HT-29 (cell line): ENCODE results near the gene KDM3B. TPM values are rescaled to one million over a fixed set of nuclear protein-coding genes. Genes with fewer than 3 reads are reported as not detected.

ENCODE experiments used
- DNase-seq: peaks from one replicate; pipeline ENCODE4 v3.0.0-alpha.2; 2015; ENCODE audit warnings: low spot score
- total RNA-seq: library from RNA; depleted of rRNA; stranded (reverse); fragments of >200 nt; shearing (Covaris generic); gene quantifications from 2 replicates; pipeline ENCODE4 v1.2.3, GENCODE V29; 2014

The KDM3B gene
- total RNA-seq, 1 experiment from 2014 or later = 34.9 TPM

DNA sequence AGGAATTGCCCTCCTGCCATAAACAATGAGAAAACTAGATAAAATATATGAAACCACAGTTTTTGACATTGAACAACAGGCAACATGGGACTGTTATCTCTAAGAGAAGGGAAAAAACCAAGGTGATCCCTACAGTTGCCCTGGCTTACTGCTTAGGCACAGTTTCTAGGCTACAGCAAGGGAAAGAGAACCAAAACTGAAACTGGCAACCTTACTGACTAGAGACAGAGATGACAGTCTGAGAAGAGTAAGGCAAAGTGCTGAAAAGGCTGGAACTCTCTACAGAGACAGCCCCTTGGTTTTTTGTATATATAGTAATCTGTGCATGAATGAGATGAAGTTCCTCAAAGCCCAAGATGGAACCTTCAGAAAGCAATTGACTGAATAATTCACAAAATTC, 50.2 kb downstream of the KDM3B start:
- DNase-seq = no peak

DNA sequence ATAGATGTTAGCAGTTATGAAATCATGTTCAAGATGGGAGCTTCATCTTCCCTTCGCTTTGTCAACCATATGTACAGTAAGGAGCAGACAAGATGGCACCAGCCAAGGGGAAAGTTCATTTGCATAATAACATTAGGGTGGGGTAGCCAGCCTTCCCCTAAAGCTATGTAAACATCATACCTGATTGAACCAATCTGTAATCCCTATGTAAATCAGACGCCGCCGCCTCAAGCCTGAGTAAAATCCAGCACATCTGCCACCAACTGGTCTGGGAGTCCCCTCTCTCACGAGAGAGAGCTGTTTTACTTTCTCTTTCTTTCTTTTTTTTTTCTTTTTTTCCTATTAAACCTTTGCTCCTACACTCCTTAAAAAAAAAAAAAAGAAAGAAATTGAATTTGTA, 55.5 kb downstream of the KDM3B start:
- DNase-seq = no peak

DNA sequence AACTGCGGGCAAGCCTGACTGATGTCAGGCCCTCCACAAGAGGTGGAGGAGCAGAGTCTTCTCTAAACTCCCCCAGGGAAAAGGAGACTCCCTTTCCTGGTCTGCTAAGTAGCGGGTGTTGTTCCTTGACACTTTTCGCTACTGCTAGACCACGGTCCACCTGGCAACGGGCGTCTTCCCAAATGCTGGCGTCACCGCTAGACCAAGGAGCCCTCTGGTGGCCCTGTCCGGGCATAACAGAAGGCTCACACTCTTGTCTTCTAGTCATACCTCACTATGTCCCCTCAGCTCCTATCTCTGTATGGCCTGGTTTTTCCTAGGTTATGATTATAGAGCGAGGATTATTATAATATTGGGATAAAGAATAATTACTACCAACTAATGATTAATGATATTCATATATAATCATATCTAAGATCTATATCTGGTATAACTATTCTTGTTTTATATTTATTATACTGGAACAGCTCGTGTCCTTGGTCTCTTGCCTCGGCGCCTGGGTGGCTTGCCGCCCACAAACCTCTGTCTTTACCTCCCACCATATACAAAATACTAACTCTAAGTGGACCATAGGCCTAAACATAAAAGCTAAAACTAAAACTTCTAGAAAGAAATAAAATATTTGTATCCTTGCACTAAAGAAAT, 58.6 kb downstream of the KDM3B start:
- DNase-seq = peak; percentile 30

DNA sequence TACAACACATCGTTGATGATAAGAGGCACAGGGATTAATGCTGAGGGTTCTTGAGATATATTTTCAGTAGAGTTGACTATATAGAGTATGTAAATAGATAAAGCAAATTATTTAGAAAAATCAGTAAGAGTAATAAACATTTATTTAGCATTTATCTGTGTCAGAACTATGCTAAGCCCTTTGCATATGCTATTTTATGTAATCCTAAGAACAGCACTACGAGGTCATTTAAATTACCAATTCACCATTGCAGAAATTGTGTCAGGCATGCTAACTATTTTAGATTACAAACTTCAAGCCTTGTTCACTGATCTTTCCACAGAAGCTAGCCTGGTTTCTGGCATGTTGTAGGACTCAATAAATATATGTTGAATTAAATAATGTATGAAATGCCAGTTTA, 66.0 kb downstream of the KDM3B start:
- no peak for DNase-seq

DNA sequence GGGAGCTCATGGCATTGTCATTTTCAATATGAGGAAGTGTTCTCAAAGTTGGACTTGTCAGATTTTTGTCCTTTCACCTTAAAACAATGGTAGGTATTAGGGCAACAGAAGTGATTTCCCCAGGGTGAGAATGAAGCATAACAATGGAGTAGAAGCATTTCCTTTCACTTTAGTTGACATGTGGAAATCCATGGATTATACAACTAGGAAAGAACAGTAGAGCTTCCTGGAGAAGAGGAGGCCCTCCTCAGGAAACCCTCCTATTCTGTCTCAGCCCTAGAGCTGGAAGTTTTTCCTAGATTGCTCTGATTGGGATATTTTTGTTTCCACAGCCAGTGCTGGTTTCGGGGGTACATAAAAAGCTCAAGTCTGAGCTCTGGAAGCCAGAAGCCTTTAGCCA, 72.6 kb downstream of the KDM3B start:
- DNase-seq = no peak

DNA sequence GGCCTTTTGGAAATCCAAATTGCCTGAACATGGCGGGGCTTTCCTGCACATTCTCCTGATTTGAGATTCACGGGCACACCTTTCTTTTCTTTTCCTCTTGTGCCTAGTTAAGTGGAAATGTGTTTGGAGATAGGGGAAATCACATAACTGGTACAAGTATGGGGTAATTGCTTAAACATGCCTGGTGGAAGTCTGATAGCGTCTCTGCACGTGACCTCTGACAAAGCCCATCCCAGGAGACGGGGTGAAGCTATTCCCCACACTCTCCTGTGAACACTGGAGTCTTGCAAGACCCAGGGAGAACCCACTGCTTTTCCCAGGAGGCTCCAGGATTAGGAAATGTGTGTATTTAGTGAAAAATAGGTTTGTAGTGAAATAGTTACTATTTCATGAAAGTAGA, 83.5 kb downstream of the KDM3B start:
- DNase-seq = no peak

DNA sequence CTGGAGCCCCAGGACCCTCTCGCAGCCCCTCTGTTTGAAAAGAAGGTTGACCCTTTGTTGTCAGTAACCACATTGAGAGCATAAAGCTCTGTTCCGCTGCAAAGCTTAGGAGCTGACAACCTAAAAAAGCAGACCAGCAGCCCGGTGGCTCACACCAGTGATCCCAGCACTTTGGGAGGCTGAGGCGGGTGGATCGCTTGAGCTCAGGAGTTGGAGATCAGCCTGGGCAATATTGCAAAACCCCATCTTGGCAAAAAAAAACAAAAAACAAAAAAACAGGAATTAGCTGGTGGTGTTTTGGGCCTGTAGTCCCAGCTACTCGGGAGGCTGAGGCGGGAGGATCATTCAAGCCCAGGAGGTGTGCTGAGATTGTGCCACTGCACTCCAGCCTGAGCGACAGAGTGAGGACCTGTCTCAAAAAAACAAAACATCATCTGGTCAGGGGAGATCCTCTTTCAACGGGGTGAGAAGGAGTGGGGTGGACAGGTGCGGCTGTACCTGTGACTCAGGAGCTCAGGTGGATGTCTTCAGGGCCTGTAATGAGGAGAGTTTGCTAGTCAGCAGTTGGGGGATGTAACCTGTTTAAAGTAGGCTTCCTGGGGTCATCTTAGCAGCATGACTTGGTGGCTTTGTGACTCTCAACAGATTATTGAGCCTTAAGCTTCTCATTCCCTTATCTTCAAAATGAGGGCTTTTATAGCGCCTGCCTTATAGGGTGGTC, 85.7 kb downstream of the KDM3B start:
- DNase-seq = no peak

DNA sequence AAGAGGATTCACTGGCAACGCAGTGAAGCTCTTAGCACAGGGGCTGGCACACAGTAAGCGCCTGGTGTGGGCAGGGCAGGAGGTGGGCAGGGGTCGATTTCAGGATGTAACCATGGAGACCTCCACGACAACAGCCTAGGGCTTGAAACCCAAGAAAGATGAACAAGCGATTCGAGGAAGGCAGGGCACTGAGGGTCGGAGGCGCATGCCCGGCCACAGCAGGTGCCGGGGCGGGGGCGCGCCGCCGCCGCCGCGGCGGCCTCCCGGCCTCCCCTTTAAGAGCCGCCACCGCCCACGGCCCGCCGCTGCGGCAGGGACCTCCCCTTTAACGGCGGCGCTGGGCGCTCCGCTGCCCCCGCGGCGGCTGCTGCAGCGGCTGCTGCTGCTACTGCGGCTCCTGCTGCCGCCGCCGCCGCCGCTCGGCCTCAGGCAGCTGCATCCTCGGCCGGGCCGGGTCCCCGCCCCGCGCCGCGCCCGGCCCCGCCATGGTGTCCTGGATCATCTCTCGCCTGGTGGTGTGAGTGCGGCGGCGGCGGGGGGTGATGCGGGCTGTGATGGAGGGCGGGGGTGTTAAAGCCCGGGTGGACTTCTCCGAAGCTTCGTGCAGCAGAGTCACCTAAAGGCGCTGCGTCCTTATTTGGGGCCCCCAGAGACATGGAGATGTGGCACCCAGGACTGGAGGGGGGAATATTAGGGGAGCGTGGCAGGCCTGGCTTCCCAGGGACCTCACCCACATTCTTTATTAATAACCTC, 86.4 kb downstream of the KDM3B start, which contains the start of gene REEP2:
Gene REEP2 (plus strand): TSS at position 334 of the 753 bp plus-strand sequence. CDS start 152 bp downstream, at position 486.
- peak; percentile 26 for DNase-seq

DNA sequence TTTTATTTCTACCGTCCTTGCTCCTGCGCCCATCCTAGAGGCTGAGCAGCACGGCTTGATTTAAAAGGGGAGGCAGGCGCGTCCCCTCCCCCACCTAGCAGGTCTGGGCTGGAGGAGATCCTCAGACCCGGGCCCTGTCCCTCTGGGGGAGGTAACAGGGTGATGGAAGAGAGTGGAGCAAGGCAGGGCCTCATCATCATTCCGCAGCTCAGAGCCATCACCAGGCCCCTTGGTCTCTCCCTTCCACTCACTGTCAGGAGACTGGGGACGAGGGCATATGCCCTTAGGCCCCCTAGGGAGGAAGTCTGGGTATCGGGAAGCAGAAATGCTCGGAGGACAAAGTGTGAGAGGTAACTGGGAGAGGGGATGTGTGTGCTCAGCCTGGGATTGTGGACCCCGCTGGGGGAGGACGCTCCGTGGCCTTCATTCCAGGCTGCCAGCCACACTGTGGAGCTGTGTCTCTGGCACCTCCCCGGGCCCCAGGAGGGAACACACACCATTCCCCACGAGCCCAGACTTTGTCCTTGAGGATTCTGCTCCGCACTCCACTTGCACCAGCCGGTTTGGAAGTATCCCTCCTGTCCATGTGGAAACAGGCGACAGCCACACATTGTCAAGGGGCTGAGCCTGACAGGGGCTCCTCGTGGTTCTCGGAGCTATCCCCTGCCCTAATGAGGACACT, 87.1 kb downstream of the KDM3B start:
- DNase-seq = no peak

DNA sequence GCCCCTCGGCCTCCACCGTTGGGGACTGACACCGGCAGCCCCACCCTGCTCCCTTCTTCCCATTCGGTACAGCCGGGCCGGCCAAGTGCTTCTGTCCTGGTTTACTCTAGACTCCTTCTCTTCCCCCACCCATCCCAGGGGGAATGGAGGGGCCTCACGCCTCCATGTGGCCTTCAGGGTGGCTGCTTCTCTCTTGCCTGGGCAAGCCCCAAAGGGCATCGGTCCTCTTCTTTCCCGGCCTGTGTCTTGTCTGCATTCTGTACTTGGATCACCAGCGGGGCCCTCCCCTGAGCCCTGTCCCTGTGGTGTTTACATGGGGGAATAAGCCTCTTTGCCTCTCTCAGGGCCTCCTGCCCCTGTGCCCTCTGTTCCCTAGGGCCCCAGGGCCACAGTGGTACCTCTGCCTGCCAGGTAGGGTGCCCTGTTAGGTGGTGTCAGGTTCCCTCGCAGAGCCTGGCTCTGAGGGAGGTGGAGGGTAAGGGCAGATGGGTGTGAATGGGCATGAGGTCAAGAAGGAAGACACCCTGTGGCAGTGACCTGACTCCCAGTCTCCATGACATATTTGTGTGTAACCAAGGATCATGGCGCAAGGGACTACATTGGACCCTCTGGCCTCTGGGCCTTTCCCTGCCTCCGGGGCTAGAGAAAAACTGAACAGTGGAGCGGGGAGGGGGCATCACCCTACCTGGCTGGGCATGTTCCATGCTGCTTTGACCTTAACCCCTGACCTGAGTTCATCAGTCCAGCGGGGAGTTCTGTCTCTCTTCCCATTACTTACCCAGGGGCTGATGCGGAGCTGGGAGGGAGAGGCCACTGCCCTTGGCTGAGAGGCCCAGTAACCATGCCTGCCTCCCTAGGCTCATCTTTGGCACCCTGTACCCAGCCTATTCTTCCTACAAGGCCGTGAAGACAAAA, 87.9 kb downstream of the KDM3B start:
- no peak for DNase-seq

DNA sequence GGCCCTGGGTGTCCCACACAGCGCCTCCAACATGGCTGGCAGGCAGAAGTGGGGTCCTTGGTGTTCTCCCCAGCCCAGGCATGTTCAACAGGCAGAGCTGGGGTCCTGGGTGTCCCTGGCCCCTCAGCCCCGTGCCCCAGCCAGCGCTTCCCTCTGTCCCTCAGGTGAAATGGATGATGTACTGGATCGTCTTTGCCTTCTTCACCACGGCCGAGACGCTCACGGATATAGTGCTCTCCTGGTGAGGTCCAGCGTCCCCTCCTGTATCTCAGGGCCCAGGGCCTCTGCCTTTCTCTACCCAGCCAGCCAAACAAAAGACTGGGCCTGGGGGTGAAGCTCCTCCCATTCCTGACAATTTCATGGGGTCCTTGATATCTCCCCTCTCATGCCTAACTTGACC, 88.7 kb downstream of the KDM3B start:
- no peak for DNase-seq

DNA sequence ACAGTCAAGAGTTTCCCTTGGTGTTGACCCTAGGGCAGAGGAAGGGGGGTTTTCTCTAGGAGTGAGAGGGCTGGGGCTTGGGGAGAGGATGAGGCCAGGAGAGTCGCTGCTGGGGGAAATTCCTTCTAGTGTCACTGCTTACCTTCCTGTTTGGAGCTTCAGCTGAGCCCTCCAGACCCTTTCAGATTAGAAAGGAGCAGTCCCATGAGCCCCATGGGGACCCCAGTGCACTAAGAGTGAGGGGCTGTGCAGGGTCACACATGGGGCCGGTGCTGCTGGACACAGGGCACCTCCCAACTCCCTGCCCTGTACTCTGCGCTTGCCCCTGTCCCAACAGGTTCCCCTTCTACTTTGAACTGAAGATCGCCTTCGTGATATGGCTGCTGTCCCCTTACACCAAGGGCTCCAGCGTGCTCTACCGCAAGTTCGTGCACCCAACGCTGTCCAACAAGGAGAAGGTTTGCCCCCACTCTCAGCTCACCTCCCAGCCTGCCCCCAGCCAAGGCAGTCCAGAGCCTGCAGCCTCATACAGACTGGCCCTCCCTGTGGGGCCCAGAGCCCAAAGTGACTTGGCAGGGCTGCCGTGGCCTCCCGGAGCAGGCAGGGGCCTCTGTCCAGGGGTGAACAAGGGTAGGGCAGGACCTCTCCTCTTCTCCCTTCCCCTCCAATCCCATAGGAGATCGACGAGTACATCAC, 91.7 kb downstream of the KDM3B start:
- DNase-seq = no peak

DNA sequence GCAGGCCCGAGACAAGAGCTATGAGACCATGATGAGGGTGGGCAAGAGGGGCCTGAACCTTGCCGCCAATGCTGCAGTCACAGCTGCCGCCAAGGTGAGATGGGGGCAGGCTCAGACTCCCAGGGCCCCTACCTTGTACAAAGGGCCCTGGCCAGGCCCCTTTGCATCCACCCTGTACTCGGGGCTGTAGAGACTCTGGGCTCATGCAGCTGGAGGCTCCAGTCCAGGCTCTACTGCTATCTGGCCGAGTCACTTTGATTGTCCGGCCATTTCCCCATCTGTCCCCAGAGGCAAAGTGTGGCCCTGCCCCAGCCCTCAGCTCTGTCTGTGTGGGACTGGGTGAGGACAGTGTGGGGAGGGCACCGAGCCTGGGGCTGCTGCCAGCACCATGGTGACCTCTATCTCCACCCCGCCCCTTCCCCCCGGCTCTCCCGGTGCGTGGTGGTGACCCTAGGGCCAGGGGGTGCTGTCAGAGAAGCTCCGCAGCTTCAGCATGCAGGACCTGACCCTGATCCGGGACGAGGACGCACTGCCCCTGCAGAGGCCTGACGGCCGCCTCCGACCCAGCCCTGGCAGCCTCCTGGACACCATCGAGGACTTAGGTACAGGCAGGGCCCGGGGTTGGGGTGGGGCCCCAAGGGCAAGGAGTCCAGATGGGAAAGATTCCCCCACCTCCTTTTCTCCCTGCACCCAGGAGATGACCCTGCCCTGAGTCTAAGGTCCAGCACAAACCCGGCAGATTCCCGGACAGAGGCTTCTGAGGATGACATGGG, 92.5 kb downstream of the KDM3B start:
- no peak for DNase-seq

DNA sequence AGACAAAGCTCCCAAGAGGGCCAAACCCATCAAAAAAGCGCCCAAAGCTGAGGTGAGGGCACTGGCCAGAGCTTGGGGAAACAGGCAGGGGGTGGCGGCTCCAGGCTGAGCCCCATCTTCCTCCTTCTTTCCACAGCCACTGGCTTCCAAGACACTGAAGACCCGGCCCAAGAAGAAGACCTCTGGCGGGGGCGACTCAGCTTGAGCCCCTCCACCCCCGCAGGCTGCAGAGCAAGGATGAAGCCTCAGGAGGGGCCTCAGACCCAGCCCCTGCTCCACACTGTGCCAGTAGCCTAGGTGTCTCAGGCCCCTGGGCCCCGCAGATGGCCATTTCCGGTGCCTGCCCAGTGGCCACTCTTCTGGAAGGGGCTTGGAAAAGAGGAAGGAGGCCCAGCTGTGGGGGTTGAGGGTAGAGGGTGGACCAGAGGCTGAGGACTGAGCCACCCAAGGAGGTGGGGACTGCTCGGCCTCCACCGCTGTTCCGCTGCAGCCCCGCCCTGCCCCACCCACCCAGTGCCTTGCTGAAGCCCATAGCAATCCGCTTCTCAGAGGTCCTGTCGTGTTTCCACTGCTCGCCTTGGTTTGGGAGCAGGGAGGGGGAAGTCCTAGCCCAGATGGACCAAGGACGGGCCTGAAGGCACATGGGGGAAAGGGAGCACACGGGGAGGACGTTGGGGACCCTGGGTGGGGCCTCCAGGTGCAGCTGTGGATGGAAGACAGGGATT, 93.2 kb downstream of the KDM3B start:
- no peak for DNase-seq

DNA sequence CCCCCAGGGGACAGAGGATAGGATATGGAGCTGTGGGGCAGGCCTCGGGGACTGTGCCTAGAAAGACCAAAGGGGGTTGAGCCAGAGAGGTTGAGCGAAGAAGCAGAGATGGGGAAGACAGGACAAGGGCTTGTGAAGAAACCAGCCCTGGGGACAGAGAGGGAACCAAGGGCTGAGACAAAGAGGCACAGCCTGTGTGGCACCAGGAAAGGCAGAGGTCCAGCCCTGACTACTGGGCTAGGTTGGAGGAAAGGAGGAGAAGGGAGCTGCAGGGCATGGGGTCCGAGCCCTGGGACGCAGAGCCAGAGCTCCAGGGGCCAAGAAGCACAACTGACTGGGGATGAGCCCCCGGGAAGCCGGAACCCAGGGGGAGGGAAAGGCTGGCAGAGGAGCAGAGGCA, 95.6 kb downstream of the KDM3B start:
- DNase-seq = no peak

DNA sequence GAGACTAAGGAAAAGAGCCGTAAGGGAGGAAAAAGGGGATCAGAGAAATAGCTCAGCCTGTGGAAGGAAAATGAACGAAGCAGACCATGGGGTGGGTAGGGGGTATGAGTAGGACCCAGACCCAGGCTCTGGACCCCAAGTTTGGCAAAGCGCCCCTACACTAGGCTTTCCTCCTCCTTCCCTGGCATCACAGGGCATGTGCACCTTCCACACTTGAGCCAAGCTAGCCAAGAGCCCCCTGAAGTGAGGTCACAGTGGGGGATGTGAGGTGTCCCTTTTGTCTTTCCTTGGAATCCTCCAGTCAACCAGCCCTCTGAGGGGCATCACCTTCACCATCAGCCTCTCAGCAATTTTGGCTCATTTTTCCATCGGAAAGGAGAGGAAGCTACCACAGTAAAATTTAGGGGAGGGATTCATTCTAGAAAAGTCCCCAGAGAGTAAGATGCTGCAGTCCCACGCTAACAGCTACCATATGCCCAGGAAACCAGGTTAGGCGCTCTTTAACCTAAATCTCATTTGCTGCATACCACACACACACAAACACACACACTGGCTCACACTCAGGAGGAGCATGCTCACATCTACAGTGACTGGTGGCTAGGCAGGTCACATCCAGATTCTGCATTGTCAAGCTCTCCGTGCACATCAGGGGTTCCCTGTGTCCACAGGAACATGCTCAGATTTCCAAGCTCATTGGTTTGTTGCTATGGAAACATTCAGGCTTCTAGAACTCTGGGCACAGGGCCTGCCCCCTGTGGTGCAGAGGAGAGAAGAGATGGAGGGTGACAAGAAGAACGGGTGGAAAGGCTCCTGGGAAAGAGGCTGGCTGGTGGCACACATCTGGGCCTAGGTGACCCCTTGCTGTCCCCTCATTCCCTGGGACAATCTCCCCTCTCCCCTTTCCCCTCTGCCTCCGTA, 96.3 kb downstream of the KDM3B start:
- DNase-seq = no peak

DNA sequence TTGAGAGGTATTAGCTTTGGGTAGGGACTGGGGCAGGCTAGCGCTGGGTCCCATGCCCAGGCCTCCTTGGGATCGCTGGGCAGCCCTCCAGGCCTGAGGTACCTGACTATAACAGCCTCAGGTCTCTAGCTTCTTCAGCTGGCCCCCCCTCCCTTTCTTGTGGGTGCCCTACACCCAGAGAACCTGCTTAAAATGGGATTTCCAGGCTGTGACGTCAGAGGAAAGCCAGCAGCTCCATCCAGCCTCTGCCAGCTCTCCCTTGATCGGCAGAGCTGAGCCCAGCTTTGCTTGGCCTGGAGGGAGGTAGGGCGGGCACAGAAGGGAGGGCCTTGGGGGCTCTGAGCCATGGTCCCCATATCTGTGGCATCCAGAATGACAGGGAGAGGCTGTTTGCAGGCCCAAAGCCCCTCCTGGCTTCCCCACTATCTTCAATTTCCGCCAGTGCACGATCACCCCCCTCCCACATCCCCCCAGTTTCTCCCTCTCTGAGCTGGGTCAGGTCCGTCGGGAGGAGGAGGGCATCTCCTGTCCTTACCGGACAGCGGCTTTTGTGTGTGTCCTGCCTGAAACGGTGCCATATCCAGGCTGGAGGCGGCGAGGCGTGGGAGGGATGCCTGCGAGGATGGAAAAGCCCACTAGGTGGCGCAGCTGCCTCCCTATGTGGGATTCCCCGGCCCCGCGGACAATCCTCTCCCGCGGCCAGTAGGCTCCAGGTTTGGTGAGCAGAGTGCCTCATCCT, 97.2 kb downstream of the KDM3B start:
- peak; percentile 93 for DNase-seq
